Upper lobe of right lung (tissue), 1 donor: ENCODE results near the gene FAM167B. TPM values are rescaled to one million over a fixed set of nuclear protein-coding genes. Genes with fewer than 3 reads are reported as not detected.
"Not testable (repeated sequence)": the region's sequence is repeated elsewhere in the genome, so short reads cannot be mapped to it uniquely, and the experiment has no call there.

Experiments used
- ATAC-seq: fragments of 200-7000 bp; cut with Tn5 transposase; one replicate; pipeline ENCODE4 v1.9.1; 2020; ENCODE audit warnings: mild to moderate bottlenecking, moderate library complexity
- DNase-seq: peaks from one replicate; pipeline ENCODE4 v3.0.0-alpha.2; 2020
- H3K27ac ChIP-seq: fragments of 200-600 bp; one replicate; pipeline ENCODE4 v1.8.0; 2022
- H3K27me3 ChIP-seq: fragments of 200-600 bp; one replicate; pipeline ENCODE4 v1.8.0; 2022; ENCODE audit warnings: mild to moderate bottlenecking
- H3K36me3 ChIP-seq: fragments of 200-600 bp; one replicate; pipeline ENCODE4 v1.8.0; 2022
- H3K4me1 ChIP-seq: fragments of 200-600 bp; one replicate; pipeline ENCODE4 v1.8.0; 2022
- H3K4me3 ChIP-seq: fragments of 200-600 bp; one replicate; pipeline ENCODE4 v1.8.0; 2022; ENCODE audit warnings: mild to moderate bottlenecking
- H3K9me3 ChIP-seq: fragments of 200-600 bp; one replicate; pipeline ENCODE4 v1.8.0; 2022
- intact Hi-C: fragments of 100-400 bp; cut with DNase I; formaldehyde crosslinking; loops from one replicate; pipeline ENCODE4 v1.11.0; 2022
- total RNA-seq: library from RNA; stranded (reverse); fragmentation: NEBNext Ultra II Directional; extraction: Animal tissue kit (Norgen Biotek cat#: 25700); gene quantifications from one replicate; pipeline ENCODE4 v1.2.1, GENCODE V29; 2021
- TF ChIP-seq, protein P1 (sequence below): fragments of 200-600 bp; IDR thresholded peaks from one replicate; pipeline ENCODE4 v1.8.0; 2022; ENCODE audit warnings: antibody characterized with exemption
- donor health status: DM: no; HTN: yes; CAD: no; lungs with severe emphysema.

FAM167B gene
- total RNA-seq, 1 donor from 2014 or later: 65.9 TPM

- H3K9me3 ChIP-seq: no peaks in the 10 kb centered on the region
- H3K36me3 ChIP-seq: no peaks in the 10 kb centered on the region
- no peak overlapping the region for H3K4me3 ChIP-seq
- peak overlapping the region; percentile 75 for H3K27ac ChIP-seq
- DNase-seq: no peak
- intact Hi-C loops: loop anchor here (10.0 kb wide), 1 partner anchor 45 kb away; the partner anchor contains the start of gene HDAC1
- peaks cover 45% of the 10 kb centered on the region for H3K4me1 ChIP-seq
- peak; percentile 41 for ATAC-seq
- no peaks in the 10 kb centered on the region for H3K27me3 ChIP-seq
- TF ChIP-seq, protein P1, sequence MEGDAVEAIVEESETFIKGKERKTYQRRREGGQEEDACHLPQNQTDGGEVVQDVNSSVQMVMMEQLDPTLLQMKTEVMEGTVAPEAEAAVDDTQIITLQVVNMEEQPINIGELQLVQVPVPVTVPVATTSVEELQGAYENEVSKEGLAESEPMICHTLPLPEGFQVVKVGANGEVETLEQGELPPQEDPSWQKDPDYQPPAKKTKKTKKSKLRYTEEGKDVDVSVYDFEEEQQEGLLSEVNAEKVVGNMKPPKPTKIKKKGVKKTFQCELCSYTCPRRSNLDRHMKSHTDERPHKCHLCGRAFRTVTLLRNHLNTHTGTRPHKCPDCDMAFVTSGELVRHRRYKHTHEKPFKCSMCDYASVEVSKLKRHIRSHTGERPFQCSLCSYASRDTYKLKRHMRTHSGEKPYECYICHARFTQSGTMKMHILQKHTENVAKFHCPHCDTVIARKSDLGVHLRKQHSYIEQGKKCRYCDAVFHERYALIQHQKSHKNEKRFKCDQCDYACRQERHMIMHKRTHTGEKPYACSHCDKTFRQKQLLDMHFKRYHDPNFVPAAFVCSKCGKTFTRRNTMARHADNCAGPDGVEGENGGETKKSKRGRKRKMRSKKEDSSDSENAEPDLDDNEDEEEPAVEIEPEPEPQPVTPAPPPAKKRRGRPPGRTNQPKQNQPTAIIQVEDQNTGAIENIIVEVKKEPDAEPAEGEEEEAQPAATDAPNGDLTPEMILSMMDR: no peak
Measured at GRCh38 chr1:32249831-32250525, 3.0 kb downstream of the FAM167B start.

GRCh38 chr1:32250893-32251716 is 4.1 kb downstream of the FAM167B start, which contains the start of gene LCK:
Gene LCK (plus strand): TSS chr1:32251265. CDS start chr1:32274330, 23,065 bp downstream.
- H3K36me3 ChIP-seq: no peaks in the 10 kb centered on the region
- H3K9me3 ChIP-seq: no peaks in the 10 kb centered on the region
- intact Hi-C loops: no loop called here
- peaks cover 37% of the 10 kb centered on the region for H3K4me1 ChIP-seq
- no peak for ATAC-seq
- TF ChIP-seq, protein P1: no peak
- H3K4me3 ChIP-seq: peak within 1 kb of the TSS; percentile 40
- H3K27ac ChIP-seq: peak within 1 kb of the TSS; percentile 75
- no peak for DNase-seq
- no peaks in the 10 kb centered on the region for H3K27me3 ChIP-seq

DNA sequence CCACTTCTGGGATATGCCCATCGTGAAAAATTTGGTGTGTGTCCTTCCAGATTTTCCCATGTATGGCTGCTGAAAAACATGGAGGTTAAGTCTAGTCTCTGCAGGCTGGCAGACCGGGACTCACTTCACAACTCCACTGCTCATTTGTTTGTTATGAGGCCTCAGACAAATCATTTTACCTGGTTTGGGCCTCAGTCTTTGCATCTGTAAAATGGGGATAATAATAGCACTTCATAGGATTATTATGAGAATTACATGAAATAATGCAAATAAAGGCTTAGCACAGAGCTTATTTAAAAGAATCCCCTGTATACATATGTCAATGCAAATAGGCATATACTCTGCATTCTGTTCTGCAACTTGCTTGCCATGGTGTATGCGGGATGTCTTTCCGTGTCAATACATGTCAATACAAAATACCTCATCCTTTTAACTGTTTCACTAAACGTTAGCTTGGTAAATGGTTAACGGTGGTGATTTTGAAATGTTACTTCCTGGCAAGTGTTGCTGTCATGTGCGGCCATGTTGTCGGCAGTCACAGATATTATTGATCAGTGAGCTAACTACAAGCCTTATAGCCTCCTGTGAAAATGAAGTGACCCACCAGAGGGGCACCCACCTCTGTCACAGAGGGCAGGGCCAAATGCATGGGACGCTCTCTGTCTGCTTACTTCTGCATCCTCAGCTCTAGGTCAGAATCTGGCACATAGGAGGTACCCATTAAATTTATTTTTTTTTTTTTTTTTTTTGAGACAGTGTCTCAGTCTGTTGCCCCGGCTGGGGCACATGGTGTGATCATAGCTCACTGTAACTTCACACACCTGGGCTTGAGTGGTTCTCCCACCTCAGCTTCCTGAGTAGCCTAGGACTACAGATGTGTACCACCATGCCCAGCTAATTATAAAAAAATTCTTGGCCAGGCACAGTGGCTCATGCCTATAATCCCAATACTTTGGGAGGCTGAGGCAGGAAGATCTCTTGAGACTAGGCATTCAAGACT is 8.3 kb downstream of the FAM167B start:
- no peak for ATAC-seq
- H3K4me1 ChIP-seq: peaks cover 18% of the 10 kb centered on the region
- TF ChIP-seq, protein P1: no peak
- no peak for DNase-seq
- H3K27ac ChIP-seq: no peak overlapping the region
- no peak overlapping the region for H3K4me3 ChIP-seq
- no peaks in the 10 kb centered on the region for H3K27me3 ChIP-seq
- intact Hi-C loops: no loop called here
- H3K9me3 ChIP-seq: no peaks in the 10 kb centered on the region
- H3K36me3 ChIP-seq: no peaks in the 10 kb centered on the region

DNA sequence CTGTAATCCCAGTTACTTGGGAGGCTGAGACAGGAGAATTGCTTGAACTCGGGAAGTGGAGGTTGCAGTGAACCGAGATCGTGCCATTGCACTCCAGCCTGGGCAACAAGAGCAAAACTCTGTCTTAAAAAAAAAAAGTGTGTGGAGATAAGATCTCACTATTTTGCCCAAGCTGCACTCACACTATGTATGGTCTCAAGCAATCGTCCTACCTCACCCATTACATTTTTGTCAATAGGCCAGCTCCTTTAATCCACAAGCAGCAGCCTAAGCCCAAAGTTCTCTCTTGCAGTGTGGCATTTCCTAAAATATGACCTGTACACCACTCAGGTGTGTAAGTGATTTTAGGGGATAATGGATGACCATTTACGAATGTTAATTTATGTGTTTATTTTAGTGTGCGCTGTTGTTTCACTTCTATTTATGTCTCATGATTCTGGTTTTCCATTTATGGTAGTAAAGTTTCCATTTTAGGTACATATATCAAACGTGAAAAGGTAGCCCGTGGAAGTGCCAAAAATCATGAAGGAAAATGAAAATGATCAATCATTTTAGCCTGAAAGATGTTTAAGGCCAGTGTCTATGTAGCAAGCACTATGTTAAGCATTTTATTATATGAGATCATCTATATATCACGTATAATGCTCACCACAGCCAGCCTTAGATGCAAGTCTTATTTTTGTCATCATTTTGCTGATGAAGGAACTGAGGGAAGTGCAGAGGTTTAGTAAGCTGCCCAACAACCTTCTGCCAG is 9.6 kb downstream of the FAM167B start:
- intact Hi-C loops: no loop called here
- H3K9me3 ChIP-seq: no peaks in the 10 kb centered on the region
- no peak overlapping the region for H3K4me3 ChIP-seq
- ATAC-seq: no peak
- peaks cover 8% of the 10 kb centered on the region for H3K4me1 ChIP-seq
- H3K36me3 ChIP-seq: no peaks in the 10 kb centered on the region
- TF ChIP-seq, protein P1: no peak
- H3K27ac ChIP-seq: no peak overlapping the region
- no peak for DNase-seq
- H3K27me3 ChIP-seq: no peaks in the 10 kb centered on the region

DNA sequence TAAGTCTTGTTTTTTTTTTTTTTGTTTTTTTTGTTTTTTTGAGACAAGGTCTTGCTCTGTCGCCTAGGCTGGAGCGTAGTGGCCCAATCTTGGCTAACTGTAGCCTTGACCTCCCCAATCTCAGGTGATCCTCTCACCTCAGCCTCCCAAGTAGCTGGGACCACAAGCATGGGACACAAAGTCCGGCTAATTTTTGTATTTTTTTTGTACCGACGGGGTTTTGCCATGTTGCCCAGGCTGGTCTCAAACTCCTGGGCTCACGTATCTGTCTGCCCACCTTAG is 10.1 kb downstream of the FAM167B start:
- DNase-seq: no peak
- no peak for ATAC-seq
- no peaks in the 10 kb centered on the region for H3K27me3 ChIP-seq
- H3K4me1 ChIP-seq: peaks cover 5% of the 10 kb centered on the region
- H3K36me3 ChIP-seq: no peaks in the 10 kb centered on the region
- intact Hi-C loops: no loop called here
- no peak overlapping the region for H3K4me3 ChIP-seq
- TF ChIP-seq, protein P1: no peak
- H3K9me3 ChIP-seq: no peaks in the 10 kb centered on the region
- no peak overlapping the region for H3K27ac ChIP-seq

DNA sequence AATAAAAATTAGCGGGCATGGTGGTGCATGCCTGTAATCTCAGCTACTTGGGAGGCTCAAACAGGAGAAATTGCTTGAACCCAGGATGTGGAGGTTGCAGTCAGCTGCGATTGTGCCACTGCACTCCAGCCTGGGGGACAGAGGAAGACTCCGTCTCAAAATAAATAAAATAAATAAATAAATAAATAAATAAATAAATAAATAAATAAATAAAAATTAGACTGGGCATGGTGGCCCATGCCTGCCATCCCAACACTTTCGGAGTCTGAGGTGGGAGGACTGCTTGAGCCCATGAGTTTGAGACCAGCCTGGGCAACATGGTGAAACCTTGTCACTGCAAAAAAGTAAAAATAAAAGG is 16.2 kb downstream of the FAM167B start:
- H3K36me3 ChIP-seq, H3K9me3 ChIP-seq, H3K27ac ChIP-seq, ATAC-seq, DNase-seq, H3K27me3 ChIP-seq, H3K4me1 ChIP-seq, H3K4me3 ChIP-seq, intact Hi-C loops: not testable (repeated sequence)
